ENCODE data around the gene GRWD1. TPM values are rescaled to one million over a fixed set of nuclear protein-coding genes. Genes with fewer than 3 reads are reported as not detected.
A peak's percentile ranks its signal among the peaks of the same experiment; 100 is the strongest.

GRWD1 gene
- total and polyA plus RNA-seq, 2 donors, result 8.4 to 20.2 TPM

GRCh38 chr19:48477698-48478338 lies 32.0 kb downstream of the GRWD1 start:
- H3K27me3 ChIP-seq (ENCODE audit: control insufficient read depth in 2 of 2, insufficient read depth in 1 of 2, low read length in 1 of 2), result no peaks in the 10 kb centered on the region
- H3K27ac ChIP-seq (ENCODE audit: low read depth in 1 of 2, low read length in 1 of 2), result no peak overlapping the region
- no peak for DNase-seq (ENCODE audit: low read depth in 6 of 9, low spot score in 9 of 9)
- peaks cover 0 to 6% of the 10 kb centered on the region in 2 donors for H3K9me3 ChIP-seq (ENCODE audit: control insufficient read depth in 2 of 2, insufficient read depth in 1 of 2, low read length in 1 of 2)
- H3K4me3 ChIP-seq (ENCODE audit: low read length in 2 of 2), result no peak overlapping the region
- H3K36me3 ChIP-seq (ENCODE audit: control insufficient read depth in 2 of 2, insufficient read depth in 2 of 2, low read length in 1 of 2), result peaks cover 69% of the 10 kb centered on the region in 2 donors
- H3K4me1 ChIP-seq (ENCODE audit: control insufficient read depth in 2 of 2, insufficient read depth in 2 of 2, low read length in 2 of 2), result peaks cover 33 to 56% of the 10 kb centered on the region in 2 donors
- 95% methylated on average over 22 of the region's 22 CpGs for WGBS

- H3K4me3 ChIP-seq (ENCODE audit: low read length in 2 of 2), result no peak overlapping the region
- WGBS, result 94% methylated on average over 29 of the region's 29 CpGs
- peaks cover 61% of the 10 kb centered on the region in 2 donors for H3K36me3 ChIP-seq (ENCODE audit: control insufficient read depth in 2 of 2, insufficient read depth in 2 of 2, low read length in 1 of 2)
- peaks cover 33 to 54% of the 10 kb centered on the region in 2 donors for H3K4me1 ChIP-seq (ENCODE audit: control insufficient read depth in 2 of 2, insufficient read depth in 2 of 2, low read length in 2 of 2)
- no peaks in the 10 kb centered on the region for H3K27me3 ChIP-seq (ENCODE audit: control insufficient read depth in 2 of 2, insufficient read depth in 1 of 2, low read length in 1 of 2)
- no peak overlapping the region for H3K27ac ChIP-seq (ENCODE audit: low read depth in 1 of 2, low read length in 1 of 2)
- peaks cover 0 to 6% of the 10 kb centered on the region in 2 donors for H3K9me3 ChIP-seq (ENCODE audit: control insufficient read depth in 2 of 2, insufficient read depth in 1 of 2, low read length in 1 of 2)
- DNase-seq (ENCODE audit: low read depth in 6 of 9, low spot score in 9 of 9), result no peak
Observed at GRCh38 chr19:48478339-48479256, 32.8 kb downstream of the GRWD1 start.

GRCh38 chr19:48479686-48480085 lies 33.9 kb downstream of the GRWD1 start:
- Histone ChIP-seq H3K4me1 (ENCODE audit: control insufficient read depth in 2 of 2, insufficient read depth in 2 of 2, low read length in 2 of 2) (peaks cover 24 to 44% of the 10 kb centered on the region in 2 donors), H3K27me3 (ENCODE audit: control insufficient read depth in 2 of 2, insufficient read depth in 1 of 2, low read length in 1 of 2) (no peaks in the 10 kb centered on the region), H3K9me3 (ENCODE audit: control insufficient read depth in 2 of 2, insufficient read depth in 1 of 2, low read length in 1 of 2) (peaks cover 0 to 6% of the 10 kb centered on the region in 2 donors), H3K36me3 (ENCODE audit: control insufficient read depth in 2 of 2, insufficient read depth in 2 of 2, low read length in 1 of 2) (peaks cover 50% of the 10 kb centered on the region in 2 donors), H3K27ac (ENCODE audit: low read depth in 1 of 2, low read length in 1 of 2) (peak overlapping the region in 1 of 2 donors; percentile 21), H3K4me3 (ENCODE audit: low read length in 2 of 2) (no peak overlapping the region)
- DNase-seq (ENCODE audit: low read depth in 6 of 9, low spot score in 9 of 9), result no peak
- 95% methylated on average over 7 of the region's 7 CpGs for WGBS

- DNase-seq (ENCODE audit: low read depth in 6 of 9, low spot score in 9 of 9), result peak in 3 of 9 donors; percentile 37 to 63 (median 46)
- Histone ChIP-seq H3K36me3 (ENCODE audit: control insufficient read depth in 2 of 2, insufficient read depth in 2 of 2, low read length in 1 of 2) (peaks cover 45 to 46% of the 10 kb centered on the region in 2 donors), H3K4me3 (ENCODE audit: low read length in 2 of 2) (peak overlapping the region; percentile 43 to 58), H3K9me3 (ENCODE audit: control insufficient read depth in 2 of 2, insufficient read depth in 1 of 2, low read length in 1 of 2) (peaks cover 0 to 6% of the 10 kb centered on the region in 2 donors), H3K27ac (ENCODE audit: low read depth in 1 of 2, low read length in 1 of 2) (peak overlapping the region in 1 of 2 donors; percentile 71), H3K4me1 (ENCODE audit: control insufficient read depth in 2 of 2, insufficient read depth in 2 of 2, low read length in 2 of 2) (peaks cover 19 to 39% of the 10 kb centered on the region in 2 donors), H3K27me3 (ENCODE audit: control insufficient read depth in 2 of 2, insufficient read depth in 1 of 2, low read length in 1 of 2) (no peaks in the 10 kb centered on the region)
- WGBS, result 26% methylated on average over 32 of the region's 32 CpGs
Observed at GRCh38 chr19:48480183-48480557, 34.4 kb downstream of the GRWD1 start.

GRCh38 chr19:48480558-48481500 lies 35.0 kb downstream of the GRWD1 start:
- Histone ChIP-seq H3K27me3 (ENCODE audit: control insufficient read depth in 2 of 2, insufficient read depth in 1 of 2, low read length in 1 of 2) (no peaks in the 10 kb centered on the region), H3K36me3 (ENCODE audit: control insufficient read depth in 2 of 2, insufficient read depth in 2 of 2, low read length in 1 of 2) (peaks cover 39 to 40% of the 10 kb centered on the region in 2 donors), H3K4me3 (ENCODE audit: low read length in 2 of 2) (peak overlapping the region; percentile 43 to 58), H3K4me1 (ENCODE audit: control insufficient read depth in 2 of 2, insufficient read depth in 2 of 2, low read length in 2 of 2) (peaks cover 12 to 32% of the 10 kb centered on the region in 2 donors), H3K27ac (ENCODE audit: low read depth in 1 of 2, low read length in 1 of 2) (peak overlapping the region; percentile 60 to 71), H3K9me3 (ENCODE audit: control insufficient read depth in 2 of 2, insufficient read depth in 1 of 2, low read length in 1 of 2) (peaks cover 0 to 1% of the 10 kb centered on the region in 2 donors)
- DNase-seq (ENCODE audit: low read depth in 6 of 9, low spot score in 9 of 9), result peak in 3 of 9 donors; percentile 47 to 70 (median 48)
- WGBS, result 12% methylated on average over 52 of the region's 52 CpGs

- H3K27me3 ChIP-seq (ENCODE audit: control insufficient read depth in 2 of 2, insufficient read depth in 1 of 2, low read length in 1 of 2), result no peaks in the 10 kb centered on the region
- peaks cover 11 to 28% of the 10 kb centered on the region in 2 donors for H3K4me1 ChIP-seq (ENCODE audit: control insufficient read depth in 2 of 2, insufficient read depth in 2 of 2, low read length in 2 of 2)
- H3K27ac ChIP-seq (ENCODE audit: low read depth in 1 of 2, low read length in 1 of 2), result no peak overlapping the region
- DNase-seq (ENCODE audit: low read depth in 6 of 9, low spot score in 9 of 9), result no peak
- WGBS, result 94% methylated on average over 7 of the region's 7 CpGs
- H3K36me3 ChIP-seq (ENCODE audit: control insufficient read depth in 2 of 2, insufficient read depth in 2 of 2, low read length in 1 of 2), result peaks cover 27 to 28% of the 10 kb centered on the region in 2 donors
- H3K4me3 ChIP-seq (ENCODE audit: low read length in 2 of 2), result no peak overlapping the region
- H3K9me3 ChIP-seq (ENCODE audit: control insufficient read depth in 2 of 2, insufficient read depth in 1 of 2, low read length in 1 of 2), result no peaks in the 10 kb centered on the region
Observed at GRCh38 chr19:48481846-48482639, 36.3 kb downstream of the GRWD1 start.

GRCh38 chr19:48483301-48483700 lies 37.5 kb downstream of the GRWD1 start:
- no peak overlapping the region for H3K27ac ChIP-seq (ENCODE audit: low read depth in 1 of 2, low read length in 1 of 2)
- H3K27me3 ChIP-seq (ENCODE audit: control insufficient read depth in 2 of 2, insufficient read depth in 1 of 2, low read length in 1 of 2), result peaks cover 0 to 10% of the 10 kb centered on the region in 2 donors
- H3K9me3 ChIP-seq (ENCODE audit: control insufficient read depth in 2 of 2, insufficient read depth in 1 of 2, low read length in 1 of 2), result no peaks in the 10 kb centered on the region
- H3K4me3 ChIP-seq (ENCODE audit: low read length in 2 of 2), result no peak overlapping the region
- 79% methylated on average over 3 of the region's 3 CpGs for WGBS
- no peak for DNase-seq (ENCODE audit: low read depth in 6 of 9, low spot score in 9 of 9)
- H3K4me1 ChIP-seq (ENCODE audit: control insufficient read depth in 2 of 2, insufficient read depth in 2 of 2, low read length in 2 of 2), result peaks cover 11 to 26% of the 10 kb centered on the region in 2 donors
- H3K36me3 ChIP-seq (ENCODE audit: control insufficient read depth in 2 of 2, insufficient read depth in 2 of 2, low read length in 1 of 2), result peaks cover 14 to 15% of the 10 kb centered on the region in 2 donors
